H1 (cell line): ENCODE results near the gene POLR2M. TPM values are rescaled to one million over a fixed set of nuclear protein-coding genes. Genes with fewer than 3 reads are reported as not detected.

Source experiments
- KDM1A ChIP-seq: fragments of 200-600, 300-600 bp; sonication (generic); IDR thresholded peaks from 2 replicates; pipeline ENCODE4 v1.7.1; 2016; ENCODE audit warnings: mild to moderate bottlenecking, low read length, borderline replicate concordance
- polyA plus RNA-seq, 7 experiments: library from polyadenylated mRNA; depleted of rRNA in 3 of 7; stranded (reverse) in 5 of 7; unstranded in 2 of 7; fragments of >200 nt in 5 of 7; fragments of 200-250 nt in 2 of 7; gene quantifications; 1 replicate in 5 of 7; 2 replicates in 1 of 7; 4 replicates in 1 of 7; pipeline versions ENCODE4 v1.2.1 to v1.2.3, GENCODE V29; 2011 to 2013; ENCODE audit warnings: missing spikeins in 2 of 7, mixed read lengths in 2 of 7
- total RNA-seq: library from RNA; stranded (reverse); fragmentation: NEBNext Ultra II Directional; extraction: Animal tissue kit (Norgen Biotek cat#: 25700); gene quantifications from 2 replicates; pipeline ENCODE4 v1.2.1, GENCODE V29; 2021

Gene POLR2M
- total and polyA plus RNA-seq, 2 of the 8 experiments (the other 6 are each of a cell fraction or from before 2014, with no cell fraction given), result 32.7 to 55.1 TPM

- TF ChIP-seq KDM1A, result no peak
These were observed 30.9 kb upstream of the POLR2M start (continued) for GRCh38 chr15:57675481-57676181.
